HCT116 (cell line): Measurements from ENCODE around the gene MOGAT3. TPM values are rescaled to one million over a fixed set of nuclear protein-coding genes. Genes with fewer than 3 reads are reported as not detected.

ENCODE experiments used
- ATAC-seq: fragments of 200-7000 bp; cut with Tn5 transposase; 2 replicates; pipeline ENCODE4 v1.9.1; 2020; ENCODE audit warnings: mild to moderate bottlenecking, moderate library complexity
- BruUV-seq: library from RNA; stranded (reverse); fragments of 400-500 nt; replicated peaks from 2 replicates; lab custom pipeline; 2021; lab: Mats Ljungman, UMichigan
- CTCF ChIA-PET: fragments of 300-600 bp; sonication (Branson Sonifier 250); formaldehyde crosslinking; loops from one replicate; lab custom pipeline; 2021; ENCODE audit warnings: antibody characterized with exemption; lab: Charles Lee
- POLR2A ChIA-PET: fragments of 300-600, 350-600 bp; sonication (Branson Sonifier 250); formaldehyde crosslinking; loops from one replicate; lab custom pipeline; 2021; ENCODE audit warnings: antibody characterized with exemption; lab: Charles Lee
- RAD21 ChIA-PET, 2 experiments: fragments of 300-600 bp; sonication (Branson Sonifier 250); formaldehyde crosslinking; loops; one replicate each; lab custom pipeline; 2023; ENCODE audit warnings: low total read pairs in 2 of 2; ENCODE audit not compliant: uncharacterized antibody in 2 of 2, unreplicated experiment in 2 of 2, low non-redundant PET in 1 of 2; lab: Charles Lee
- DNase-seq: peaks from one replicate; pipeline ENCODE4 v3.0.0-alpha.2; 2010; ENCODE audit warnings: low read depth, low spot score
- H2AFZ ChIP-seq: fragments of 200-600 bp; shearing (Covaris generic), sonication (generic); 2 replicates; pipeline ENCODE4 v1.6.1; 2017; ENCODE audit warnings: low read depth, mixed run types, mixed read lengths, antibody characterized with exemption, low read length; ENCODE audit not compliant: poor library complexity, severe bottlenecking
- H3K27ac ChIP-seq: 2 replicates; pipeline ENCODE4 v1.5.1; 2012; ENCODE audit warnings: low read depth, low read length
- H3K27me3 ChIP-seq: fragments of 200-600 bp; sonication (generic); 2 replicates; pipeline ENCODE4 v1.6.1; 2016; ENCODE audit warnings: mixed run types, low read length, mixed read lengths; ENCODE audit not compliant: insufficient read depth
- H3K36me3 ChIP-seq, 2 experiments: fragments of 200-500 bp in 1 of 2; fragments of 200-600 bp in 1 of 2; sonication (Bioruptor generic) in 1 of 2; sonication (generic) in 1 of 2; 2 replicates each; pipeline versions ENCODE4 v1.5.1 to v1.6.1; 2014 to 2016; ENCODE audit warnings: low read length in 2 of 2, inconsistent platforms in 1 of 2, mixed read lengths in 1 of 2, mixed run types in 1 of 2; ENCODE audit not compliant: insufficient read depth in 2 of 2, control insufficient read depth in 1 of 2
- H3K4me1 ChIP-seq, 2 experiments: fragments of 200-600 bp in 1 of 2; sonication (generic) in 1 of 2; 2 replicates each; pipeline versions ENCODE4 v1.5.1 to v1.6.1; 2012 to 2017; ENCODE audit warnings: low read length in 2 of 2, inconsistent platforms in 1 of 2, mild to moderate bottlenecking in 1 of 2, mixed read lengths in 1 of 2, mixed run types in 1 of 2, moderate library complexity in 1 of 2; ENCODE audit not compliant: insufficient read depth in 2 of 2, control insufficient read depth in 1 of 2
- H3K4me2 ChIP-seq: fragments of 200-600 bp; sonication (generic); 2 replicates; pipeline ENCODE4 v1.6.1; 2017; ENCODE audit warnings: mixed run types, low read length, mixed read lengths
- H3K4me3 ChIP-seq, 2 experiments: fragments of 200-600 bp in 1 of 2; sonication (generic) in 1 of 2; replicated peaks in 1 of 2; 2 replicates each; pipeline ENCODE4 v1.5.1; 2011 to 2016; ENCODE audit warnings: low read length in 2 of 2, control low read depth in 1 of 2, low read depth in 1 of 2, mild to moderate bottlenecking in 1 of 2, mixed read lengths in 1 of 2, mixed run types in 1 of 2
- H3K79me2 ChIP-seq: fragments of 200-600 bp; sonication (generic); 2 replicates; pipeline ENCODE4 v1.6.1; 2017; ENCODE audit warnings: mild to moderate bottlenecking, mixed run types, low read length, moderate library complexity, mixed read lengths; ENCODE audit not compliant: insufficient read depth
- H3K9ac ChIP-seq: fragments of 200-600 bp; sonication (generic); 2 replicates; pipeline ENCODE4 v1.6.1; 2016; ENCODE audit warnings: low read length, mixed read lengths
- H3K9me2 ChIP-seq: fragments of 200-600 bp; sonication (generic), shearing (Covaris generic); 2 replicates; pipeline ENCODE4 v1.6.1; 2017; ENCODE audit warnings: mixed run types, mild to moderate bottlenecking, moderate library complexity; ENCODE audit not compliant: insufficient read depth
- H3K9me3 ChIP-seq, 2 experiments: fragments of 200-500 bp in 1 of 2; fragments of 200-600 bp in 1 of 2; sonication (Bioruptor generic) in 1 of 2; sonication (generic) in 1 of 2; 2 replicates each; pipeline ENCODE4 v1.6.1; 2014 to 2017; ENCODE audit warnings: low read length in 2 of 2, mixed read lengths in 2 of 2, inconsistent platforms in 1 of 2, low read depth in 1 of 2, mild to moderate bottlenecking in 1 of 2, mixed run types in 1 of 2, moderate library complexity in 1 of 2; ENCODE audit not compliant: control insufficient read depth in 1 of 2, insufficient read depth in 1 of 2
- H4K20me1 ChIP-seq: fragments of 200-600 bp; sonication (generic), shearing (Covaris generic); 2 replicates; pipeline ENCODE4 v1.6.1; 2017; ENCODE audit warnings: mixed run types, mild to moderate bottlenecking, moderate library complexity; ENCODE audit not compliant: insufficient read depth
- CBX3 ChIP-seq: IDR thresholded peaks from 2 replicates; pipeline ENCODE4 v1.6.1; 2012; ENCODE audit warnings: low read depth
- EZH2phosphoT487 ChIP-seq: fragments of 200-600 bp; IDR thresholded peaks from 2 replicates; pipeline ENCODE4 v1.6.1; 2018; ENCODE audit warnings: antibody characterized with exemption, borderline replicate concordance
- JUND ChIP-seq: IDR thresholded peaks from 2 replicates; pipeline ENCODE4 v1.6.1; 2012
- MAX ChIP-seq: IDR thresholded peaks from 2 replicates; pipeline ENCODE4 v1.6.1; 2012
- REST ChIP-seq: IDR thresholded peaks from 2 replicates; pipeline ENCODE4 v1.6.1; 2012; ENCODE audit warnings: low read depth
- SRF ChIP-seq: IDR thresholded peaks from 2 replicates; pipeline ENCODE4 v1.6.1; 2012; ENCODE audit warnings: low read depth
- intact Hi-C: fragments of 100-400 bp; cut with micrococcal nuclease; formaldehyde crosslinking; loops from 2 replicates; pipeline ENCODE4 v1.10.0; 2022
- total RNA-seq: library from RNA; stranded (reverse); gene quantifications from one replicate; pipeline ENCODE4 v1.2.1, GENCODE V29; 2021; ENCODE audit not compliant: unreplicated experiment

The MOGAT3 gene
- total RNA-seq, 1 experiment from 2014 or later = not detected

- H3K4me2 ChIP-seq = no peak within 1 kb of the TSS
- no peak for TF ChIP-seq CBX3
- no peak for TF ChIP-seq REST
- TF ChIP-seq SRF = no peak
- no peak for TF ChIP-seq EZH2phosphoT487
- TF ChIP-seq JUND = no peak
- no peak for TF ChIP-seq MAX
- POLR2A ChIA-PET = interaction anchor here (0.7 kb wide), 1 partner anchor 9 kb away, joined by 6 read pairs; no protein-coding TSS in a partner anchor
- no peak within 1 kb of the TSS for H3K4me3 ChIP-seq
- peaks cover 5 to 9% of the 10 kb centered on the region in 2 experiments; a peak in 1 of 4 replicates for H3K36me3 ChIP-seq
- H3K4me1 ChIP-seq = peaks cover 2 to 9% of the 10 kb centered on the region in 2 experiments; a peak in 2 of 4 replicates
- no peak within 1 kb of the TSS for H2AFZ ChIP-seq
- no peaks in the 10 kb centered on the region for H3K9me2 ChIP-seq
- ATAC-seq = no peak
- no peaks in the 10 kb centered on the region for H4K20me1 ChIP-seq
- no peak within 1 kb of the TSS for H3K9ac ChIP-seq
- no peaks in the 10 kb centered on the region for H3K27me3 ChIP-seq
- intact Hi-C loops = no loop called here
- RAD21 ChIA-PET = no interaction called here
- H3K79me2 ChIP-seq = peaks cover 10% of the 10 kb centered on the region; the same call in 1 of the 2 replicates
- DNase-seq = no peak
- H3K27ac ChIP-seq = no peak within 1 kb of the TSS
- BruUV-seq = no TSS peak
- no peaks in the 10 kb centered on the region for H3K9me3 ChIP-seq
- CTCF ChIA-PET = no interaction called here
Observed at GRCh38 chr7:101237206-101238067, 36.6 kb upstream of the MOGAT3 start, which contains the start of gene CLDN15. CLDN15 (minus strand) TSS chr7:101237802; CDS start chr7:101237581, 221 bp downstream.
